CD4-positive, alpha-beta T cell treated with Interleukin-10 for 1 hour (primary cell): Measurements from ENCODE around the gene PPP6R3.
A peak's percentile ranks its signal among the peaks of the same experiment; 100 is the strongest.
"Not testable (repeated sequence)": the region's sequence is repeated elsewhere in the genome, so short reads cannot be mapped to it uniquely, and the experiment has no call there.

ENCODE experiments used
- DNase-seq: peaks from one replicate; pipeline ENCODE4 v3.0.0-alpha.2; 2020

PPP6R3 gene

GRCh38 chr11:68460741-68461574 is at the start of gene PPP6R3:
TSS of gene PPP6R3 (plus strand) at chr11:68460752. CDS start at chr11:68537665, 76,913 bp downstream.
- peak; percentile 40 for DNase-seq

GRCh38 chr11:68411501-68411991 is 49.0 kb upstream of the PPP6R3 start:
- DNase-seq, result no peak

- no peak for DNase-seq
Measured at GRCh38 chr11:68412593-68413475, 47.7 kb upstream of the PPP6R3 start.

GRCh38 chr11:68413591-68413999 is 47.0 kb upstream of the PPP6R3 start:
- no peak for DNase-seq

- DNase-seq, result no peak
Measured at GRCh38 chr11:68414496-68415221, 45.9 kb upstream of the PPP6R3 start.

GRCh38 chr11:68416070-68416578 is 44.4 kb upstream of the PPP6R3 start:
- DNase-seq, result no peak

GRCh38 chr11:68418648-68419047 is 41.9 kb upstream of the PPP6R3 start:
- DNase-seq, result no peak

- no peak for DNase-seq
Measured at GRCh38 chr11:68420171-68420570, 40.4 kb upstream of the PPP6R3 start.

- DNase-seq, result no peak
Measured at GRCh38 chr11:68423481-68423880, 37.1 kb upstream of the PPP6R3 start.

GRCh38 chr11:68424101-68424632 is 36.4 kb upstream of the PPP6R3 start:
- no peak for DNase-seq

GRCh38 chr11:68424981-68425865 is 35.3 kb upstream of the PPP6R3 start:
- DNase-seq, result no peak

GRCh38 chr11:68425866-68426380 is 34.6 kb upstream of the PPP6R3 start:
- no peak for DNase-seq

- DNase-seq, result no peak
Measured at GRCh38 chr11:68429661-68430060, 30.9 kb upstream of the PPP6R3 start.

GRCh38 chr11:68430384-68430783 is 30.2 kb upstream of the PPP6R3 start:
- DNase-seq, result no peak

- DNase-seq, result no peak
Measured at GRCh38 chr11:68430801-68431200, 29.8 kb upstream of the PPP6R3 start.

GRCh38 chr11:68431984-68432645 is 28.4 kb upstream of the PPP6R3 start:
- DNase-seq, result no peak

- DNase-seq, result no peak
Measured at GRCh38 chr11:68432874-68433273, 27.7 kb upstream of the PPP6R3 start.

GRCh38 chr11:68433541-68433940 is 27.0 kb upstream of the PPP6R3 start:
- DNase-seq, result no peak

- not testable (repeated sequence) for DNase-seq
Measured at GRCh38 chr11:68434159-68434558, 26.4 kb upstream of the PPP6R3 start.

- no peak for DNase-seq
Measured at GRCh38 chr11:68436162-68436888, 24.2 kb upstream of the PPP6R3 start.
